ENCODE results near the gene SNX8. TPM values are rescaled to one million over a fixed set of nuclear protein-coding genes. Genes with fewer than 3 reads are reported as not detected.

SNX8 gene
- total RNA-seq, 2 experiments from 2014 or later, result 12.1 to 42.0 TPM

- no peak overlapping the region for H2AFZ ChIP-seq (ENCODE audit: low read length)
- no peaks in the 10 kb centered on the region for H3K9me2 ChIP-seq (ENCODE audit: insufficient read depth, low read length)
- no peak overlapping the region for H3K27ac ChIP-seq (ENCODE audit: low read depth, low read length, poor library complexity, severe bottlenecking)
- H4K20me1 ChIP-seq (ENCODE audit: insufficient read depth, low read length), result peaks cover 39% of the 10 kb centered on the region
- no peak overlapping the region for H3K4me3 ChIP-seq (ENCODE audit: low read depth, low read length, poor library complexity, severe bottlenecking)
- BruUV-seq (replicated peaks), result no TSS peak
- POLR2A ChIA-PET, result interaction anchor here (1.2 kb wide), 1 partner anchor 242 kb away, joined by 3 read pairs; no protein-coding TSS in a partner anchor
- CTCF ChIA-PET (ENCODE audit: unreplicated experiment), result no interaction called here
- H3K36me3 ChIP-seq (ENCODE audit: insufficient read depth, low read length), result peaks cover 92% of the 10 kb centered on the region
- no peak for DNase-seq (ENCODE audit: low spot score)
- H3K4me1 ChIP-seq (ENCODE audit: insufficient read depth, low read length, poor library complexity, severe bottlenecking), result peaks cover 11% of the 10 kb centered on the region
- no peaks in the 10 kb centered on the region for H3K9me3 ChIP-seq (ENCODE audit: low read length)
- H3K79me2 ChIP-seq (ENCODE audit: insufficient read depth, low read depth, low read length), result peaks cover 58% of the 10 kb centered on the region
- TF ChIP-seq EZH2phosphoT487 (IDR thresholded peaks at IDR 0.05; ENCODE audit: borderline replicate concordance, low read depth, low read length), result no peak
- no peak for TF ChIP-seq CTCF (conservative IDR thresholded peaks at IDR 0.05; ENCODE audit: low read length)
- intact Hi-C loops (cut with micrococcal nuclease; ENCODE audit: unreplicated experiment), result no loop called here
- no peak overlapping the region for H3K4me2 ChIP-seq (ENCODE audit: low read length)
Measured at GRCh38 chr7:2360796-2361195, 46.6 kb upstream of the SNX8 start.

GRCh38 chr7:2359610-2360009 lies 45.4 kb upstream of the SNX8 start:
- Histone ChIP-seq H3K36me3 (ENCODE audit: insufficient read depth, low read length) (peaks cover 81% of the 10 kb centered on the region), H4K20me1 (ENCODE audit: insufficient read depth, low read length) (peaks cover 43% of the 10 kb centered on the region), H3K4me2 (ENCODE audit: low read length) (no peak overlapping the region), H2AFZ (ENCODE audit: low read length) (no peak overlapping the region), H3K79me2 (ENCODE audit: insufficient read depth, low read depth, low read length) (peaks cover 64% of the 10 kb centered on the region), H3K4me3 (ENCODE audit: low read depth, low read length, poor library complexity, severe bottlenecking) (no peak overlapping the region), H3K9me2 (ENCODE audit: insufficient read depth, low read length) (no peaks in the 10 kb centered on the region), H3K4me1 (ENCODE audit: insufficient read depth, low read length, poor library complexity, severe bottlenecking) (peaks cover 11% of the 10 kb centered on the region), H3K9me3 (ENCODE audit: low read length) (no peaks in the 10 kb centered on the region), H3K27ac (ENCODE audit: low read depth, low read length, poor library complexity, severe bottlenecking) (no peak overlapping the region)
- DNase-seq (ENCODE audit: low spot score), result no peak
- POLR2A ChIA-PET, result no interaction called here
- TF ChIP-seq CTCF (conservative IDR thresholded peaks at IDR 0.05; ENCODE audit: low read length), result no peak
- CTCF ChIA-PET (ENCODE audit: unreplicated experiment), result no interaction called here
- intact Hi-C loops (cut with micrococcal nuclease; ENCODE audit: unreplicated experiment), result loop anchor here (10.0 kb wide), 1 partner anchor 785 kb away; the partner anchor contains the start of gene PSMG3
- BruUV-seq (replicated peaks), result no TSS peak

GRCh38 chr7:2358968-2359527 lies 44.8 kb upstream of the SNX8 start:
- H3K4me1 ChIP-seq (ENCODE audit: insufficient read depth, low read length, poor library complexity, severe bottlenecking), result peaks cover 11% of the 10 kb centered on the region
- no peak overlapping the region for H3K27ac ChIP-seq (ENCODE audit: low read depth, low read length, poor library complexity, severe bottlenecking)
- H3K9me2 ChIP-seq (ENCODE audit: insufficient read depth, low read length), result no peaks in the 10 kb centered on the region
- H3K36me3 ChIP-seq (ENCODE audit: insufficient read depth, low read length), result peaks cover 75% of the 10 kb centered on the region
- CTCF ChIA-PET (ENCODE audit: unreplicated experiment), result no interaction called here
- no peak for TF ChIP-seq EZH2phosphoT487 (IDR thresholded peaks at IDR 0.05; ENCODE audit: borderline replicate concordance, low read depth, low read length)
- no peak for TF ChIP-seq CTCF (conservative IDR thresholded peaks at IDR 0.05; ENCODE audit: low read length)
- no peak for DNase-seq (ENCODE audit: low spot score)
- POLR2A ChIA-PET, result no interaction called here
- H3K4me2 ChIP-seq (ENCODE audit: low read length), result no peak overlapping the region
- H3K9me3 ChIP-seq (ENCODE audit: low read length), result no peaks in the 10 kb centered on the region
- BruUV-seq (replicated peaks), result no TSS peak
- intact Hi-C loops (cut with micrococcal nuclease; ENCODE audit: unreplicated experiment), result loop anchor here (10.0 kb wide), 1 partner anchor 784 kb away; the partner anchor contains the start of gene PSMG3
- peaks cover 64% of the 10 kb centered on the region for H3K79me2 ChIP-seq (ENCODE audit: insufficient read depth, low read depth, low read length)
- peaks cover 43% of the 10 kb centered on the region for H4K20me1 ChIP-seq (ENCODE audit: insufficient read depth, low read length)
- no peak overlapping the region for H3K4me3 ChIP-seq (ENCODE audit: low read depth, low read length, poor library complexity, severe bottlenecking)
- H2AFZ ChIP-seq (ENCODE audit: low read length), result no peak overlapping the region

Measured in OCI-LY7 (cell line).